ENCODE measurements around the gene PIP4P1.

PIP4P1 gene

DNA sequence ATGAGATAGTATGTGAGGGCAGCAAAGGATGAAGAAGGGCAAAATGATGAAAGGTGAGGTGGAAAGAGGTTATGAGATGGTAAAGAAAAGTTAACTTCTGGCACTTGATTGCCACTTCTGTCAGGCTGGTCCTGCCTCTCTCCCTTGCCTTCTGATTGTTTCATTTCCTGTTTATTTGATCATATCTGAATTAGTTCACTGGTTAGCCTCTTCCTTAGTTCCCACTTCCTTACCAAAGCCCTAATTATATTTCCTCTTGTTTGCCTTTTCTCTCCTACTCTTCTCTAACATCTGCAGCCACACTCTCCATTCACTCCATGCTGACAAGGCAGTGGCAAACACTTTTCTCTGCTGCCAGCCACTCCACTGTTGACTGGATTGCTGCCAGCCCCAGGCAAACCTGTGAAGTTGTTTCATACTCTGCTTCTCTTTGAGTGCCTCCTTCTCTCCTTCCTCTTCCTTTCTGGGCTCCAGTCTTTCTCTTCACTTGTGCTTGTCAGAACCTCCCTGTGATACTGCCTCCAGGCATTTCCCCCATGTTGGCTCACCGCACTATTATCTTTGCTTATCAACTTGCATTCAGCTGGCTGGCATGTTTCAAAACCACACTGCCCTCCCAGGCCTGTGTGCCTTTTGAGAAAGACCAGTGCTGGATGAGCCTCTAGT is 16.1 kb upstream of the PIP4P1 start:
- TF ChIP-seq CTCF (IDR thresholded peaks at IDR 0.05; ENCODE audit: extremely low read depth, insufficient read depth, missing control alignments), result no peak
- in situ Hi-C loops (cut with MboI; ENCODE audit: low pct_unique_long_range_greater_than_20kb, low sequenced_read_pairs, unreplicated experiment), result no loop called here
- no peak for DNase-seq (ENCODE audit: low spot score)

DNA sequence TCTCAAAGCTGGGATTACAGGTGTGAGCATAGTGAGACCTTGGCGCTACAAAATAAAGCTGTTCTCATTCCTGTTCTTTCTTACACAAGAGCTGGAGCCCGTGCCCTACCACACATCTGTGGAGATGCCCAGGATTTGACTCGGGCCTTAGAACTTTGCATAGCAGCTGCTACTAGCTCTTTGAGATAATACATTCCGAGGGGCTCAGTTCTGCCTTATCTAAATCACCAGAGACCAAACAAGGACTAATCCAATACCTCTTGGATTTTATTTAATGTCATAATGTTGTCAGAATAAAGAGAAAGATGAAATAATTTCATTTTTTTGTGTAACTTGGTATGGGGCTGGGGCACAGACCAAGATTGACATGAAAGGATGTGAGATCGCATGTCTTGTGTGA is 15.5 kb upstream of the PIP4P1 start:
- DNase-seq (ENCODE audit: low spot score), result no peak
- in situ Hi-C loops (cut with MboI; ENCODE audit: low pct_unique_long_range_greater_than_20kb, low sequenced_read_pairs, unreplicated experiment), result no loop called here
- no peak for TF ChIP-seq CTCF (IDR thresholded peaks at IDR 0.05; ENCODE audit: extremely low read depth, insufficient read depth, missing control alignments)

DNA sequence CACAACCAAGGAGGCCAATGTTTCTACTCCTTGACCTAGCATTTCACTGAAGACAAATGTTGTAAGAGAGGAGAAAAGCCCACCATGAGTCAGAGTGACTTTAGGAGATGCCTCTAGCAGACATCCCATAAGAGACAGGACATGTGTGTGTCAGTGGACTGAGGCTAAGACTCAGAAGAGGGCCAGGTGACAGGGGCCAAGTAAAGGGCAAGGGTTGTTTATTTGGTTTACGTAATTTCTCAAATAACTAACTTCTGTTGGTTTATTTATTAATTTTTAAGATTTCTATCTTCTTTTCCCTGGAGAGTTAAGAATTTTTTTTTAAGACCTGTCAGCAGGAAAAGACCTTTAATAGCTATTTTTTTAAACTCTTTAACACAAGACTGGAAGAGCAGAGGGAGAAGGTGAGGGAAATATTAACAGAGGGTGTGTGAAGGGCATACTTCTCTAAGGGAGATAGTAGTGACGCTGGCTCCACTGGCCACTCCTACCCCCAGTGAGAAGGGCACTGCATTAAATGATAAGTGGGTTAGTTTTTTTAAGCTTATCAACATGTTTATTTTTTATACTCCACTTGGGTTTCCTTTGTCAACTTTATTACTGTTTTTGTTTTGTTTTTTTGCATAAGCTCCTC is 11.4 kb upstream of the PIP4P1 start:
- no peak for DNase-seq (ENCODE audit: low spot score)
- in situ Hi-C loops (cut with MboI; ENCODE audit: low pct_unique_long_range_greater_than_20kb, low sequenced_read_pairs, unreplicated experiment), result no loop called here
- no peak for TF ChIP-seq CTCF (IDR thresholded peaks at IDR 0.05; ENCODE audit: extremely low read depth, insufficient read depth, missing control alignments)

DNA sequence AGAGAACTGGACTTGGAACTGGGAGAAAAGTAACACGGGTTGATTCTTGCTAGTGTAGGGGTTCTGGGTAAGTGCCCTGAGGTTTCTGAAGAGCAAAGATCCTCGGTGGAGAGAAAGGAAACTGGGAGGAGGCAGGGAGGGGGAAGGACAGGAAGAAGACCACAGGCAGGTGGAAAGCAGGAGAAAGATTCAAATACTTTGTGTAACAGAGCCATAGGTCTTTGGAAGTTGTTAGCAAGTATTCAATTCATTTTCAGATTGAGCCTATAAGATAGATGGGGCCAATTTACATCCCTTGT is 9.3 kb upstream of the PIP4P1 start:
- in situ Hi-C loops (cut with MboI; ENCODE audit: low pct_unique_long_range_greater_than_20kb, low sequenced_read_pairs, unreplicated experiment), result no loop called here
- TF ChIP-seq CTCF (IDR thresholded peaks at IDR 0.05; ENCODE audit: extremely low read depth, insufficient read depth, missing control alignments), result no peak
- no peak for DNase-seq (ENCODE audit: low spot score)

- TF ChIP-seq CTCF (IDR thresholded peaks at IDR 0.05; ENCODE audit: extremely low read depth, insufficient read depth, missing control alignments), result no peak
- peak; percentile 34 for DNase-seq (ENCODE audit: low spot score)
- in situ Hi-C loops (cut with MboI; ENCODE audit: low pct_unique_long_range_greater_than_20kb, low sequenced_read_pairs, unreplicated experiment), result loop anchor here (10.0 kb wide), 1 partner anchor 135 kb away; the partner anchor contains the start of gene CCNB1IP1
These were observed 8.8 kb upstream of the PIP4P1 start for GRCh38 chr14:20469890-20470602.

DNA sequence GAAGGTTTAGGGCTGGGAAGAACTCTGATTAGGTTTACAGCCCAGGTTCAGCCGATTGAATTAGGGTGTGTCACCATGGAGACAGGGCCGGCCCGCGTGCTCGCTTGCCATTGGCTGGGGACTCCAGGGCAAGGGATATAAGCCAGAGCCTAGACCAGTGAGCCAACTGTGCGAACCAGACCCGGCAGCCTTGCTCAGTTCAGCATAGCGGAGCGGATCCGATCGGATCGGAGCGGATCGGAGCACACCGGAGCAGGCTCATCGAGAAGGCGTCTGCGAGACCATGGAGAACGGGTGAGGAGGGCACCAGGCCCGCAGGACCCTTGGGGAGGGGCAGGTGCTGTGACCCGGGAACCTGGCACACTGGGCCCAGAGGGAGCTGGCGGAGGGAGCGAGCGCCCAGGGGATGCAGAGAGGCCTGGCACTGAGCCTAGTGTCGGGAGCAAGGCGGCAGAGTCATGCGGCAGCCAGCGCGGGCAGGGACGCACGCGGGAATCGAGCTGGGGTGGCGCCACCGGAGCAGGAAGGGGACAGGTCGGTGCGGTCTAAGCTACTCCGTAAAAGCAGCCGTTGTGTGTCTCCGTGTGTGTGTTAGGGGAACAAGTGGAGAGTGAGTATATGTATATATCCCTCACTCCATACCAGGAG is 8.1 kb upstream of the PIP4P1 start, which contains the start of gene PNP:
Gene PNP (plus strand): TSS at position 165 of the 648 bp plus-strand sequence. CDS start 119 bp downstream, at position 284.
- in situ Hi-C loops (cut with MboI; ENCODE audit: low pct_unique_long_range_greater_than_20kb, low sequenced_read_pairs, unreplicated experiment), result loop anchor here (10.0 kb wide), 1 partner anchor 135 kb away; the partner anchor contains the start of gene CCNB1IP1
- peak; percentile 94 for DNase-seq (ENCODE audit: low spot score)
- TF ChIP-seq CTCF (IDR thresholded peaks at IDR 0.05; ENCODE audit: extremely low read depth, insufficient read depth, missing control alignments), result peak; percentile 17

All from GM13977 (cell line).